T-cell (primary cell): Measurements from ENCODE around the gene PPME1. TPM values are rescaled to one million over a fixed set of nuclear protein-coding genes. Genes with fewer than 3 reads are reported as not detected.

Source experiments
- ATAC-seq, 4 experiments: fragments of 200-7000 bp in 3 of 4; fragments of 150-1000 bp in 1 of 4; cut with Tn5 transposase; replicated peaks in 1 of 4; 1 replicate in 3 of 4; 2 replicates in 1 of 4; pipeline ENCODE4 v1.10.0; 2021; ENCODE audit warnings: moderate library complexity in 3 of 4, mild to moderate bottlenecking in 2 of 4, moderate number of reproducible peaks in 1 of 4
- CTCF ChIA-PET, 2 donors: fragments of 300-600 bp; sonication (Branson Sonifier 250); formaldehyde crosslinking; loops; one replicate each; lab custom pipeline; 2022; ENCODE audit warnings: antibody characterized with exemption in 2 of 2; lab: Charles Lee
- POLR2A ChIA-PET, 2 donors: fragments of 300-600 bp; sonication (Branson Sonifier 250); formaldehyde crosslinking; loops; one replicate each; lab custom pipeline; 2022; ENCODE audit warnings: antibody characterized with exemption in 2 of 2; lab: Charles Lee
- DNase-seq, 35 experiments: peaks; one replicate each; pipeline versions ENCODE4 v3.0.0 to v3.0.0-alpha.2; 2013 to 2023
- H3K27ac ChIP-seq: one replicate; pipeline ENCODE4 v1.5.1; 2013; ENCODE audit warnings: low read length
- H3K27me3 ChIP-seq, 2 experiments: replicated peaks in 1 of 2; 1 replicate in 1 of 2; 2 replicates in 1 of 2; pipeline versions ENCODE4 v1.6.1 to v1.7.0; 2013; ENCODE audit warnings: low read length in 1 of 2, mixed read lengths in 1 of 2; ENCODE audit not compliant: control insufficient read depth in 2 of 2, insufficient read depth in 2 of 2; ENCODE audit errors: extremely low read depth in 1 of 2
- H3K36me3 ChIP-seq, 2 donors: 1 replicate in 1 of 2; 2 replicates in 1 of 2; pipeline versions ENCODE4 v1.6.1 to v1.7.0; 2013; ENCODE audit warnings: low read length in 1 of 2; ENCODE audit not compliant: control insufficient read depth in 2 of 2, insufficient read depth in 1 of 2; ENCODE audit errors: extremely low read depth in 1 of 2
- H3K4me1 ChIP-seq, 2 experiments: 1 replicate in 1 of 2; 2 replicates in 1 of 2; pipeline versions ENCODE4 v1.6.1 to v1.7.0; 2013; ENCODE audit warnings: low read length in 2 of 2, mixed read lengths in 1 of 2; ENCODE audit not compliant: insufficient read depth in 2 of 2, control insufficient read depth in 1 of 2; ENCODE audit errors: extremely low read depth in 1 of 2
- H3K4me3 ChIP-seq, 2 donors: 1 replicate in 1 of 2; 2 replicates in 1 of 2; pipeline versions ENCODE4 v1.5.1 to v1.7.0; 2013; ENCODE audit warnings: mild to moderate bottlenecking in 2 of 2, low read length in 1 of 2, moderate library complexity in 1 of 2; ENCODE audit not compliant: control insufficient read depth in 1 of 2; ENCODE audit errors: extremely low read depth in 1 of 2
- H3K9me3 ChIP-seq: 2 replicates; pipeline ENCODE4 v1.7.0; 2013
- H3K27ac Mint-ChIP-seq, 2 donors: one replicate each; pipeline ENCODE4 v1.8.0; 2020 to 2021; ENCODE audit warnings: mild to moderate bottlenecking in 2 of 2, mixed read lengths in 2 of 2
- H3K27me3 Mint-ChIP-seq, 2 donors: one replicate each; pipeline ENCODE4 v1.8.0; 2021 to 2022; ENCODE audit warnings: mixed read lengths in 2 of 2
- H3K36me3 Mint-ChIP-seq: one replicate; pipeline ENCODE4 v1.8.0; 2021; ENCODE audit warnings: mixed read lengths
- H3K4me1 Mint-ChIP-seq, 3 donors: one replicate each; pipeline ENCODE4 v1.8.0; 2020 to 2022; ENCODE audit warnings: mixed read lengths in 3 of 3, mild to moderate bottlenecking in 1 of 3
- H3K4me3 Mint-ChIP-seq, 3 donors: one replicate each; pipeline ENCODE4 v1.8.0; 2020 to 2022; ENCODE audit warnings: mild to moderate bottlenecking in 3 of 3, mixed read lengths in 3 of 3, moderate library complexity in 3 of 3
- H3K9me3 Mint-ChIP-seq, 3 donors: one replicate each; pipeline ENCODE4 v1.8.0; 2020 to 2022; ENCODE audit warnings: mixed read lengths in 3 of 3
- WGBS: methylation state at CpG from one replicate; pipeline ENCODE4 v1.1.5; 2013; ENCODE audit warnings: missing lambda C conversion rate; ENCODE audit not compliant: insufficient coverage; 5-methylcytosine and 5-hydroxymethylcytosine counted together
- total RNA-seq, 35 experiments: library from RNA in 6 of 35; stranded (reverse) in 6 of 35; fragments of 120-200 nt in 1 of 35; gene quantifications; one replicate each; pipeline versions ENCODE4 v1.2.1 to v1.2.4 and lab custom pipeline; 2013 to 2026

The PPME1 gene
- total RNA-seq, 5 donors from 2014 or later (not counting 1 experiment from before 2014, with no cell fraction given) = 17.1 to 21.1 (median 18.6) TPM

DNA sequence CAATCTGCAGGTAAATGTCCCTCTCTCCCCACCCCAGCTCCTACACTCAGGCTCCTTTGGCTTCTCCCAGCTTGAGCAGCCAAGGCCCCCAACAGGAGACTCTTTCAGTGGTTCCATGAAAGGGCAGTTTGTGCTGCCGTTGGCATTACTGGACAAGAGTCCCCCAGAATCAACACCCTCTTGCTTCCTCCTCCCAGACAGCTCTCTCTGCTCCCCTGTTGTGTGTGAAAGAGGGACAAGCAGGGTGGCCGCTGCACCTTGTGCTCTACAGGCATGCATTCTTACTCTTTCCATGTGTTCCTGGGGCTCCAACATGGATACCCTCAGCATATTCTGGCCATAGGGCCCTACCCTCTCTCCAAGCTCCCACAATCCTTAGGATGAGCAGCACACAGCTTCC lies 91.6 kb downstream of the PPME1 start:
- Histone ChIP-seq H3K36me3 (no peaks in the 10 kb centered on the region), H3K4me3 (no peak overlapping the region), H3K27ac (no peak overlapping the region), H3K27me3 (peaks cover 0 to 2% of the 10 kb centered on the region in 2 experiments), H3K4me1 (no peaks in the 10 kb centered on the region), H3K9me3 (no peaks in the 10 kb centered on the region)
- ATAC-seq = no peak
- POLR2A ChIA-PET = no interaction called here
- Mint-ChIP-seq H3K4me1 (peaks cover 0 to under 1% (median 0%) of the 10 kb centered on the region in 3 donors), H3K27ac (no peak overlapping the region), H3K4me3 (no peak overlapping the region), H3K27me3 (peaks cover 5 to 8% of the 10 kb centered on the region in 2 donors), H3K9me3 (no peaks in the 10 kb centered on the region), H3K36me3 (no peaks in the 10 kb centered on the region)
- no CpG with 5 or more reads among the region's 2 CpGs for WGBS
- CTCF ChIA-PET = no interaction called here
- DNase-seq = no peak

- 100% methylated on average over 1 of the region's 1 CpG for WGBS
- H3K27ac Mint-ChIP-seq = no peak overlapping the region
- ATAC-seq = no peak
- no peaks in the 10 kb centered on the region for H3K36me3 Mint-ChIP-seq
- ChIA-PET POLR2A (interaction anchor here in 1 of 2 donors (0.5 kb wide), 1 partner anchor 45 kb away, joined by 3 read pairs; no protein-coding TSS in a partner anchor), CTCF (no interaction called here)
- Histone ChIP-seq H3K4me3 (no peak overlapping the region), H3K27me3 (no peaks in the 10 kb centered on the region), H3K9me3 (no peaks in the 10 kb centered on the region), H3K4me1 (peaks cover 7 to 19% of the 10 kb centered on the region in 2 experiments), H3K27ac (no peak overlapping the region), H3K36me3 (no peaks in the 10 kb centered on the region)
- no peak for DNase-seq
- peaks cover 5 to 8% of the 10 kb centered on the region in 2 donors for H3K27me3 Mint-ChIP-seq
- H3K4me3 Mint-ChIP-seq = no peak overlapping the region
- peaks cover 18 to 26% (median 20%) of the 10 kb centered on the region in 3 donors for H3K4me1 Mint-ChIP-seq
- no peaks in the 10 kb centered on the region for H3K9me3 Mint-ChIP-seq
These were observed 94.2 kb downstream of the PPME1 start for GRCh38 chr11:74265256-74265655.

- no peak overlapping the region for H3K27ac Mint-ChIP-seq
- no peak overlapping the region for H3K4me3 ChIP-seq
- WGBS = 92% methylated on average over 6 of the region's 6 CpGs
- H3K36me3 ChIP-seq = no peaks in the 10 kb centered on the region
- H3K27me3 ChIP-seq = no peaks in the 10 kb centered on the region
- CTCF ChIA-PET = no interaction called here
- ATAC-seq = no peak
- no peak for DNase-seq
- peaks cover 5 to 13% of the 10 kb centered on the region in 2 donors for H3K27me3 Mint-ChIP-seq
- H3K9me3 ChIP-seq = no peaks in the 10 kb centered on the region
- no peak overlapping the region for H3K4me3 Mint-ChIP-seq
- POLR2A ChIA-PET = interaction anchor here in 1 of 2 donors (0.7 kb wide), 1 partner anchor 543 kb away, joined by 3 read pairs; no protein-coding TSS in a partner anchor
- no peak overlapping the region for H3K27ac ChIP-seq
- no peaks in the 10 kb centered on the region for H3K9me3 Mint-ChIP-seq
- H3K36me3 Mint-ChIP-seq = no peaks in the 10 kb centered on the region
- peaks cover 18 to 30% (median 20%) of the 10 kb centered on the region in 3 donors for H3K4me1 Mint-ChIP-seq
- H3K4me1 ChIP-seq = peaks cover 7 to 19% of the 10 kb centered on the region in 2 experiments
These were observed 95.9 kb downstream of the PPME1 start for GRCh38 chr11:74267014-74267413.

DNA sequence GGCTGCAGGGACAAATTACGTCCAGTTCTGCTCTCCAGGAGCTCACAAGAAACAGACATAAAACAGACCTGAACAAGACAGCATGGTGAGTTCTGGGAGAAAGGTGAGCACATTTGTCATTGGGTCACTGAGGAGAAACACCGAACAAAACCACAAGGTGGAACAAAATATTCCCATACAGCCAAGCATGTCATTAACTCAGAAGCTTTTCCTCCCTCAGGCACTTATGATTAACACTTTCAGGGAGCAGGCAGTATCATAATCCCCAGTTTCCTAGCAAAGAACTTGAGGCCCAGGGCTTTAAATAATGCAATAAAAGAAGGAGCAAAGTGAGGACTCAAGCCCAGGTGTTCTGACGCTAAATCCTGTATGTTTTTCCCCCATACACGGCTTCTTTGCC lies 97.4 kb downstream of the PPME1 start:
- Mint-ChIP-seq H3K9me3 (no peaks in the 10 kb centered on the region), H3K27ac (no peak overlapping the region), H3K27me3 (peaks cover 0 to 11% of the 10 kb centered on the region in 2 donors), H3K4me1 (peaks cover 18 to 30% (median 20%) of the 10 kb centered on the region in 3 donors), H3K4me3 (peak overlapping the region in 1 of 3 donors; percentile 5), H3K36me3 (no peaks in the 10 kb centered on the region)
- ATAC-seq = no peak
- peaks cover 7 to 19% of the 10 kb centered on the region in 2 experiments for H3K4me1 ChIP-seq
- H3K27me3 ChIP-seq = no peaks in the 10 kb centered on the region
- no peak overlapping the region for H3K4me3 ChIP-seq
- H3K9me3 ChIP-seq = no peaks in the 10 kb centered on the region
- no peak overlapping the region for H3K27ac ChIP-seq
- no peaks in the 10 kb centered on the region for H3K36me3 ChIP-seq
- 86% methylated on average over 2 of the region's 4 CpGs for WGBS
- no peak for DNase-seq
- POLR2A ChIA-PET = no interaction called here
- CTCF ChIA-PET = no interaction called here

DNA sequence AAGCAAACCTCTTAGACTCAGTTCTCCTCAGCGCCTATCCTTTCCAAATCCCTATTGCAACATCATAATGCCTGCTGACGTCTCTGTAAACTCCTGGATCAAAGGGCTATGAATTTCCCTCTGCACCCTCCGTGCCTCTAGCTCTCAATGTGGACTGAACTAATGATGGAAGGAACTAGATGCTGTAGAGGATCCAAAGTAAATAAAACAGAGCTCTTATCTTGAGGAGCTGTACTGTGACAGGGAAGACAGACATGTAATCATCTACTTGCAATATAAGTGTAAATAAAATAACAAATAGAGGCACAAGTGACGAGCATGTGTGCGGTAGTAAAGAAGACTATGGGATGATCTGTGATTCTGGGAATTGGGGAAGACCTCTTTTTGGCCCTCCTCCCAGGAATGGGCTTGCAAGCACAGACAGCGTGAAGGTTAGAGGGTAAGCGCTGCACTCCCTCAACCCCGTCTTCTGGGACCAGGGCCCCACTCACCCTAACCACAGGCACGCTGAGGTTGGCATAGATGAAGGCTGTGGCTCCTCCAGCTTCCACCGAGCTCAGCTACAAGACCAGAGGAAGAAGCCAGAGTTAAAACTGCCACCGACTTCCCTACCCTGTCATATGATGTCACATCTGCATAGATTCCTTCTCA lies 98.2 kb downstream of the PPME1 start:
- Mint-ChIP-seq H3K27ac (no peak overlapping the region), H3K9me3 (no peaks in the 10 kb centered on the region), H3K27me3 (peaks cover 0 to 11% of the 10 kb centered on the region in 2 donors), H3K36me3 (no peaks in the 10 kb centered on the region), H3K4me1 (peaks cover 18 to 30% (median 20%) of the 10 kb centered on the region in 3 donors), H3K4me3 (peak overlapping the region in 1 of 3 donors; percentile 5)
- Histone ChIP-seq H3K27me3 (no peaks in the 10 kb centered on the region), H3K4me1 (peaks cover 7 to 19% of the 10 kb centered on the region in 2 experiments), H3K4me3 (peak overlapping the region in 1 of 2 donors; percentile 33), H3K27ac (no peak overlapping the region), H3K36me3 (no peaks in the 10 kb centered on the region), H3K9me3 (no peaks in the 10 kb centered on the region)
- WGBS = 36% methylated on average over 6 of the region's 11 CpGs
- DNase-seq = peak in 26 of 35 experiments; percentile 6 to 48 (median 18)
- ATAC-seq = peak; percentile 68 to 99 (median 84)
- CTCF ChIA-PET = interaction anchor here in 1 of 2 donors (2.2 kb wide), 1 partner anchor 13 kb away, joined by 6 read pairs; no protein-coding TSS in a partner anchor
- POLR2A ChIA-PET = interaction anchor here in 1 of 2 donors (0.9 kb wide), 1 partner anchor 28 kb away, joined by 6 read pairs; no protein-coding TSS in a partner anchor

DNA sequence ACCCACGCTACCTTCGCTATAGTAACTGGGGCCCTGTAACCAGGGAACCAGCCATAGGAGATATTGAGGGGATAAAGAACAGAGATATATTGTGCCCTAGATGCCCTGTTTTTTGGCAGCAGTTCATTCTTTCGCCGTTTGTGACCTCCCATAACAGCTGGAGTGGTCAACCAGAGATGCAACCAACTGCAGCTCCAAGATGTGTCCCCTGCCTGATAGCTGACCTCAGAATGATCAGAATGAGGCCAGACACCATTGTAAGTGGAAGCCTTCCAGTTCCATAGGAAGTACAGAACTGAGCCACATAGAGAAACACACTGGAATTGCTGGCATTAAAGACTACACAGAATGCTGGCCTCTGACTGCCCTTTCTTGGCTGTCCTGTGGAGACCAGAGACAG lies 101.2 kb downstream of the PPME1 start:
- Mint-ChIP-seq H3K36me3 (no peaks in the 10 kb centered on the region), H3K27ac (no peak overlapping the region), H3K4me3 (no peak overlapping the region), H3K4me1 (peaks cover 18 to 30% (median 20%) of the 10 kb centered on the region in 3 donors), H3K9me3 (no peaks in the 10 kb centered on the region), H3K27me3 (peaks cover 8 to 16% of the 10 kb centered on the region in 2 donors)
- peaks cover 7 to 19% of the 10 kb centered on the region in 2 experiments for H3K4me1 ChIP-seq
- POLR2A ChIA-PET = no interaction called here
- ATAC-seq (no peak), DNase-seq (no peak)
- 100% methylated on average over 2 of the region's 4 CpGs for WGBS
- H3K4me3 ChIP-seq = no peak overlapping the region
- peaks cover 0 to 3% of the 10 kb centered on the region in 2 experiments for H3K27me3 ChIP-seq
- H3K27ac ChIP-seq = no peak overlapping the region
- no peaks in the 10 kb centered on the region for H3K36me3 ChIP-seq
- H3K9me3 ChIP-seq = no peaks in the 10 kb centered on the region
- CTCF ChIA-PET = no interaction called here
